ENCODE measurements around the gene CAVIN1.

The CAVIN1 gene

DNA sequence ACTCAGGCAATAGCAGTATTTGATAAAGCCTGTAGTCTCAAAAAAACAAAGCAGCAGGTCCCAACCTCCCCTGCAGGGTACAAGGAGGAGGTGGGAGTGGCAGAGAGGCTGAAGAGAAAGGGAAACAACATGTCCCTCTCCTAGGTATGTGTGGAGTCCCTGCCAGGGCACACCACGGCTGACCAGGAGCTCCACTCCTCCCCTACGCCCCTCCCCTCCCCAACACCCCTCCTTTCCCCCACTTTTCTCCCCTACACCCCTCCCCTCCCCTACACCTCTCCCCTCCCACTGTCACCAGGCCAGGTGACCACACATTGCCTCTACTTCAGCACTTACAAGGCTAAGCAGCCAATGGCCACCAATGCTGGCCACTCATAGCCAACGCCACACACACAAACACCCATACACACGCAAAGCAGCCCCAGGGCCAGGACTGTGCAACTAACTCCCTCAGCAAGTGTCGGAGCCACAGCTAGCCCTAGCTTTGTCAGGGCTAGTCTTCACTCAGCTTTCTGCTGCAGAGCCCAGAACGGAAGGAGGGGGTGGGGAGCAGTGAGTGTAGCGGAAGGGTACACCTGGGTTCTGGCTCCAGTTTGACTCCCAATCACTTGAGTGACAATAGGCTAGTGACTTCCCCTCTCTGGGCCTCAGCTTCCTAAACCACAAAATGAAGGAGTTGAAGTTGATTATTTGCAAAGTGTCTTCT lies 8.2 kb downstream of the CAVIN1 start:
- in situ Hi-C loops (cut with HindIII; ENCODE audit: low sequenced_read_pairs) = no loop called here
- TF ChIP-seq, protein P1, sequence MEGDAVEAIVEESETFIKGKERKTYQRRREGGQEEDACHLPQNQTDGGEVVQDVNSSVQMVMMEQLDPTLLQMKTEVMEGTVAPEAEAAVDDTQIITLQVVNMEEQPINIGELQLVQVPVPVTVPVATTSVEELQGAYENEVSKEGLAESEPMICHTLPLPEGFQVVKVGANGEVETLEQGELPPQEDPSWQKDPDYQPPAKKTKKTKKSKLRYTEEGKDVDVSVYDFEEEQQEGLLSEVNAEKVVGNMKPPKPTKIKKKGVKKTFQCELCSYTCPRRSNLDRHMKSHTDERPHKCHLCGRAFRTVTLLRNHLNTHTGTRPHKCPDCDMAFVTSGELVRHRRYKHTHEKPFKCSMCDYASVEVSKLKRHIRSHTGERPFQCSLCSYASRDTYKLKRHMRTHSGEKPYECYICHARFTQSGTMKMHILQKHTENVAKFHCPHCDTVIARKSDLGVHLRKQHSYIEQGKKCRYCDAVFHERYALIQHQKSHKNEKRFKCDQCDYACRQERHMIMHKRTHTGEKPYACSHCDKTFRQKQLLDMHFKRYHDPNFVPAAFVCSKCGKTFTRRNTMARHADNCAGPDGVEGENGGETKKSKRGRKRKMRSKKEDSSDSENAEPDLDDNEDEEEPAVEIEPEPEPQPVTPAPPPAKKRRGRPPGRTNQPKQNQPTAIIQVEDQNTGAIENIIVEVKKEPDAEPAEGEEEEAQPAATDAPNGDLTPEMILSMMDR (IDR thresholded peaks at IDR 0.05; ENCODE audit: low read depth, low read length, missing control alignments) = no peak
- DNase-seq (ENCODE audit: low read depth) = no peak
- H3K4me3 ChIP-seq (ENCODE audit: low read depth, low read length) = no peak overlapping the region

DNA sequence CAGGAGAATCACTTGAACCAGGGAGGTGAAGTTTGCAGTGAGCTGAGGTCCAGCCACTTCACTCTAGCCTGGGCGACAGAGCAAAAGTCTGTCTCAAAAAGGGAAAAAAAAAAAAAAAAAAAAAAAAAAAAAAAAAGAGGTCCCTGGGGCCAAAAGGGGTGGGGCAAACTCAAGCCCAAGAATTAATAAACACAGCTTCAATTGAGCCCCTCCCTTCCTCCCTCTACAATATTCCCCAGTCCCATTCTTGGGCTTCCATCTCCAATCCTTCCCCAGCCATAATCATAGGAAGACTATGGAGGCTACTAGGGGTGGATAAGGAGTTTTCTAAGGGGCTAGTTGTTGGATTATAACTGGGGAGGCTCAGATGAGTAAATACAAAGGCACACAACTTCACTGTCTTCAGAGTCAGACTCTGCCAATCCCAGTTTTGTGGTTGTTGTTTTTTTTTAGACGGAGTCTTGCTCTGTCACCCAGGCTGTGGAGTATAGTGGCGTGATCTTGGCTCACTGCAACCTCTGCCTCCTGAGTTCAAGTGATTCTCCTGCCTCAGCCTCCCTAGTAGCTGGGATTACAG lies 9.5 kb downstream of the CAVIN1 start:
- DNase-seq (ENCODE audit: low read depth) = no peak
- TF ChIP-seq, protein P1 (IDR thresholded peaks at IDR 0.05; ENCODE audit: low read depth, low read length, missing control alignments) = no peak
- no peak overlapping the region for H3K4me3 ChIP-seq (ENCODE audit: low read depth, low read length)
- in situ Hi-C loops (cut with HindIII; ENCODE audit: low sequenced_read_pairs) = no loop called here

DNA sequence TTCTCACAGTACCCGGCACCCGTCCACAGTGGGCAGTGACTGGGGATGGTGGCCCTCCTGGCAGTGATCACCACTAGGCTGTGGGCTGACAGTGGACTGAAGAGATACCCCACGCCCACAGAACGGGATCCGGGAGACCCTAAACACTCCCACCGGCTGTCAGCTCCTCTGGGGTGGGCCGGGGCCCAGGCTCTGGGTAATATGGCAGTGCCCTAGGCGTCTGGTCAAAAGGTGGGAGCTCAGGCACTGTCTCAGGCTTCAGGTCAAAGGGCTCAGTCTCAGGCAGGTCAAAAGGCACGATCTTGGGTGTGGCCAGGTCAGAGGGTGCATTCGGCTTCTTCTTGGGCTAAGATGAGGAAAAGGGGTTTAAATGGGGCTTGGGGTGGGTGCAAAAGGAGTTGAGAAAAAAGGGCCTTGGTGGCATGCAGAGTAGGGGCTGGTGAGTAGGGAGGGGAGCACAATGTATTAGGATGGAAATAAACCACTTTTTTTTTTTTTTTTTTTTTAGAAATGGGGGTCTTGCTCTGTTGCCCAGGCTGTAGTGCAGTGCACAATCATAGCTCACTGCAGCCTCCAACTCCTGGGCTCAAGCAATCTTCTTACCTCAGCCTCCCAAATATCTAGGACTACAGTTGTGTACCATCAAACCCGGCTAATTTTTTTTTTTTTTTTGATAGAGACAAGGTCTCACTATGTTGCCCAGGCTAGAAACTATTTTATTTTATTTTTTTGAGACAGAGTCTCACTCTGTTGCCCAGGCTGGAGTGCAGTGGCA lies 11.0 kb downstream of the CAVIN1 start:
- H3K4me3 ChIP-seq (ENCODE audit: low read depth, low read length) = no peak overlapping the region
- in situ Hi-C loops (cut with HindIII; ENCODE audit: low sequenced_read_pairs) = no loop called here
- TF ChIP-seq, protein P1 (IDR thresholded peaks at IDR 0.05; ENCODE audit: low read depth, low read length, missing control alignments) = no peak
- no peak for DNase-seq (ENCODE audit: low read depth)

DNA sequence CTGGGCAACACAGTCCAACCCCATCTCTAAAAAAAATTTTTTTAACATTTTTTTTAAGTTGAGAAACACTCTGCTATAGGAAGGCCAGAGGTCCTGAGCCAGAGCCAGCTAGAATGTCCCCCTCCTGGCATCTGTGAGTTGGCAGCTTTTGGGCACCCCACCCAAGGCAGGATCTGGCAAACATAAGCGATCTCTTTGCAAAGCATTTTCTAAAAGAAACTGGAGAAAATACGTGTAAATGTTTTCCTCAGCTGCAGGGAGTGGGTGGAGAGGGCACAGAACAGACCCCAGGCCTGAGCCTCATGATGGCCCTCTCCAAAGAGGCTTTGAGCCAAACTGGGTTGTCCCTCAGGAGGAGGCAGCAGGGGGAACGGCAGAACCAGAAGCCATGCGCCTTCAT lies 11.7 kb downstream of the CAVIN1 start:
- in situ Hi-C loops (cut with HindIII; ENCODE audit: low sequenced_read_pairs) = no loop called here
- no peak overlapping the region for H3K4me3 ChIP-seq (ENCODE audit: low read depth, low read length)
- TF ChIP-seq, protein P1 (IDR thresholded peaks at IDR 0.05; ENCODE audit: low read depth, low read length, missing control alignments) = no peak
- DNase-seq (ENCODE audit: low read depth) = no peak

DNA sequence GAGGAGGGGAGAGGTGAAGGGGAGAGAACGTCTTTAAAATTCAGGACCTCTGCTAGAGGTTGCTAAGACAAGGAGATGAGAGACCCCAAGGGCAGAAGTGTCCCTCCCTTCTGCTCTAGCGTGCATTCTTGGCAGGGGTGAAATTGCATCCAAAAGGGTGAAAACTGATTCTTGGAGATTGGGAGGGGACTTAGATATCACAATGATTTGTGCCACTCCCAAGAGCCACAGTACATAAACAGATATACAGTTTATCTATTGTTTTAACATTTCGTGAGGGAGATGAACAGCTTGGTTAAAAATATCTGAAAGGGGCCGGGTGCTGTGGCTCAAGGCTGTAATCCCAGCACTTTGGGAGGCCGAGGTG lies 12.8 kb downstream of the CAVIN1 start:
- in situ Hi-C loops (cut with HindIII; ENCODE audit: low sequenced_read_pairs) = no loop called here
- H3K4me3 ChIP-seq (ENCODE audit: low read depth, low read length) = no peak overlapping the region
- no peak for DNase-seq (ENCODE audit: low read depth)
- TF ChIP-seq, protein P1 (IDR thresholded peaks at IDR 0.05; ENCODE audit: low read depth, low read length, missing control alignments) = no peak

DNA sequence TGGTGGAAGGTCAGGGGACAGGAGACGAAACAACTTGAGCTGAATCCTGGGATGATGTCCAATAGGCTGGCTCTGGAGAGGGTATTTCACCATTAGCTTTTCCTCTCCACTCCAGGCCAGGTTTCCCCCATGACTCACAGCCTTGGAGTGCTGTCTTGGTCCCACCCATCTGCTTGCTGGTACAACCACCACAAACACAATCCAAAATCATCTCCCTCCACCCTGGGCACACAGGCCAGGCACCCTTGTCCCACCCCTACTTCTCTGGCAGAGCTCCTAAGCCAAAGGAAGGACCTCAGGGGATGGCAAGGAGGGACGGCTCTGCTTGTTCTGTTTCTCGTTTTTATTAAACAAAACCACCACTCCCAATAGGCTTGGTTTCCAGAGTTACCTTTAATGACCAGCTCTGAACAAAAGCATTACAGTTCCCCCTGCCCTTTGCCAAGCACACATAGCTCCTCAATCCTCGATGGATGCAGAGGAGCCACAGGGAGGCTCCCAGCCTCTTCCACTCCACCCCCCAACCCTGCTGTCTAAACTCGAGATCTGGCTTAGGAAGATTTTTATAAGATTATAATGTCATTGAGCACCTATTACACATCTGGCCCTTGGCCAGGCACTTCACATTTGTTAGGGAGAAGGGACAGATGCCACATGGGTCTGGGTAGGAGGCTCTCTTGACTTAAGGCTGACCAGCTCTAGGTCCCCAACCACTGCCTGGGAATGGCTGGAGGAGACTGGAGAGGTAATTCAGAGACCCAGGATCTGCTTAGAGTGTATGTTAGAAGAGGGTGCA lies 13.3 kb downstream of the CAVIN1 start:
- TF ChIP-seq, protein P1 (IDR thresholded peaks at IDR 0.05; ENCODE audit: low read depth, low read length, missing control alignments) = no peak
- DNase-seq (ENCODE audit: low read depth) = peak; percentile 64
- in situ Hi-C loops (cut with HindIII; ENCODE audit: low sequenced_read_pairs) = no loop called here
- H3K4me3 ChIP-seq (ENCODE audit: low read depth, low read length) = no peak overlapping the region

Data from astrocyte of the cerebellum (primary cell).